Omental fat pad (tissue), 4 donors: ENCODE measurements around the gene C19orf44. TPM values are rescaled to one million over a fixed set of nuclear protein-coding genes. Genes with fewer than 3 reads are reported as not detected.
"Not testable (repeated sequence)": the region's sequence is repeated elsewhere in the genome, so short reads cannot be mapped to it uniquely, and the experiment has no call there.

Experiments used
- ATAC-seq: fragments of 150-250 bp; one replicate; pipeline ENCODE4 v1.9.1; 2016; ENCODE audit warnings: mild to moderate bottlenecking, moderate library complexity; ENCODE audit not compliant: low FRiP score
- DNase-seq: peaks from one replicate; pipeline ENCODE4 v3.0.0-alpha.2; 2019; ENCODE audit warnings: low spot score
- total RNA-seq, 4 donors: library from RNA; depleted of rRNA; stranded (reverse); fragments of >200 nt; gene quantifications; one replicate each; pipeline ENCODE4 v1.1.0, GENCODE V29; 2016
- TF ChIP-seq, protein P1 (sequence below), 3 donors: fragments of 450-650 bp; IDR thresholded peaks; one replicate each; pipeline ENCODE4 v1.5.1; 2016 to 2017; ENCODE audit warnings: antibody characterized with exemption in 3 of 3, mild to moderate bottlenecking in 3 of 3, moderate library complexity in 2 of 3

The C19orf44 gene
- total RNA-seq, 4 donors from 2014 or later = 3.7 to 9.1 (median 5.6) TPM

DNA sequence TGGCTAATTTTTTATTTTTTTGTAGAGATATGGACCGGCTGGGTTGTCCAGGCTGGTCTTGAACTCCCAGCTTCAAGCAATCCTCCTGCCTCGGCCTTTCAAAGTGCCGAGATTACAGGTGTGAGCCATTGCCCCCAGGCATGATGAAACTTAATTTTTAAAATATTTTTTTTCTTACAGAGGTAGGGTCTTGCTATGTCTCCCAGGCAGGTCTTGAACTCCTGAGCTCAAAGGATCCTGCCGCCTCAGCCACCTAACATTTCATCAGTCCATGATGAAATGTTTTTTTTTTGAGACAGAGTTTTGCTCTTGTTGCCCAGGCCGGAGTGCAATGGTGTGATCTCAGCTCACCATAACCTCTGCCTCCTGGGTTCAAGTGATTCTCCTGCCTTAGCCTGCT is 12.4 kb downstream of the C19orf44 start:
- TF ChIP-seq, protein P1, sequence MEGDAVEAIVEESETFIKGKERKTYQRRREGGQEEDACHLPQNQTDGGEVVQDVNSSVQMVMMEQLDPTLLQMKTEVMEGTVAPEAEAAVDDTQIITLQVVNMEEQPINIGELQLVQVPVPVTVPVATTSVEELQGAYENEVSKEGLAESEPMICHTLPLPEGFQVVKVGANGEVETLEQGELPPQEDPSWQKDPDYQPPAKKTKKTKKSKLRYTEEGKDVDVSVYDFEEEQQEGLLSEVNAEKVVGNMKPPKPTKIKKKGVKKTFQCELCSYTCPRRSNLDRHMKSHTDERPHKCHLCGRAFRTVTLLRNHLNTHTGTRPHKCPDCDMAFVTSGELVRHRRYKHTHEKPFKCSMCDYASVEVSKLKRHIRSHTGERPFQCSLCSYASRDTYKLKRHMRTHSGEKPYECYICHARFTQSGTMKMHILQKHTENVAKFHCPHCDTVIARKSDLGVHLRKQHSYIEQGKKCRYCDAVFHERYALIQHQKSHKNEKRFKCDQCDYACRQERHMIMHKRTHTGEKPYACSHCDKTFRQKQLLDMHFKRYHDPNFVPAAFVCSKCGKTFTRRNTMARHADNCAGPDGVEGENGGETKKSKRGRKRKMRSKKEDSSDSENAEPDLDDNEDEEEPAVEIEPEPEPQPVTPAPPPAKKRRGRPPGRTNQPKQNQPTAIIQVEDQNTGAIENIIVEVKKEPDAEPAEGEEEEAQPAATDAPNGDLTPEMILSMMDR (IDR thresholded peaks at IDR 0.05) = no peak

DNA sequence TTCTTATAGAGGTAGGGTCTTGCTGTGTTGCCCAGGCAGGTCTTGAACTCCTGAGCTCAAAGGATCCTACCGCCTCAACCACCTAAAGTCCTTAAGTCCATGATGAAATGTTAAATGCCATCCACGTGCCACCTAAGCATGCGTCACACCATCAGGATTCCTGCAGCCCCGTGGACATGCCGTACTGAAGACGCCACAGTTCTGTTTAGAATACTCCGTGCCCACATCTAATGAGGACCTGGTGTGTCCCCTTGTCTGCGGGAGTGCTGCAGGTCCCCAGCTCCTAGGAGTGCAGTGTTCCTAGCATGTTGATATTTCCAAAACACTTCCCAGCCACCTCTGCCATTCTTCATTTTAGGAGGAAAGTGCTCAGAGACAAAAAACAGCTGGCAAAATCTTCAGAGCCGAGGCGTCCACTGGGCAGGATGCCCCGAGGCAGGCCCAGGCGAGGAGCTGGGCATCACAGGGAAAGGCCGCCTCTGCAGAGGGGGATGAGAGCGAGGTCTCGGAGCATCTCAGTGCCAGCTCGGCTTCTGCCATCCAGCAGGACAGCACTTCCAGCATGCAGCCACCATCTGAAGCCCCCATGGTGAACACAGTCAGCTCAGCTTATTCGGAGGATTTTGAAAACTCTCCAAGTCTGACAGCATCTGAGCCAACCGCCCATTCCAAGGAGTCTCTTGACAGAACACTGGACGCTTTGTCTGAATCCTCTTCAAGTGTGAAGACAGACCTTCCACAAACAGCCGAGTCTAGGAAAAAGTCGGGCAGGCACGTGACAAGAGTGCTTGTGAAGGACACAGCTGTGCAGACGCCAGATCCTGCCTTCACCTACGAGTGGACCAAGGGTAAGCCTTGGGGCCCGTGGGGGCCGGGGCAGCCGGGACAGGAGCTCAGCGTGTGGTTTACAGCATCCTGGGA is 13.2 kb downstream of the C19orf44 start:
- DNase-seq (no peak), ATAC-seq (no peak)
- TF ChIP-seq, protein P1 (IDR thresholded peaks at IDR 0.05) = no peak

More for the DNA sequence above, 12.4 kb downstream of the C19orf44 start:
- ATAC-seq (no peak), DNase-seq (no peak)

DNA sequence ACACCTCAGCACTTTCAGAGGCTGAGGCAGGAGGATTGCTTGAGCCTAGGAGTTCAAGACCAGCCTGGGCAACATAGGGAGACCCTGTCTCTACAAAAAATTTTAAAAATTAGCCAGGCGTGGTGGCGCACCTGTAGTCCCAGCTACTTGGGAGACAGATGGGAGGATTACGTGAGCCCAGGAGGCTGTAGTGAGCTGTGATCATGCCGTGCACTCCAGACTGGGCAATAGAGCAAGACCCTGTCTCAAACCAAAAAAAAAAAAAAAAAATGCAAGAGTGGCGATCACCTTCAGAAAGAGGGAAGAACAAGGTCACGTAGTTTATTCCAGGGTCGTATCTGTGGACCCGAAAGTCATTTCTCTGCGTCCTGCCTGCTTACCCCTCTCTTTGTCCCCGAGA is 16.4 kb downstream of the C19orf44 start:
- DNase-seq = not testable (repeated sequence)

DNA sequence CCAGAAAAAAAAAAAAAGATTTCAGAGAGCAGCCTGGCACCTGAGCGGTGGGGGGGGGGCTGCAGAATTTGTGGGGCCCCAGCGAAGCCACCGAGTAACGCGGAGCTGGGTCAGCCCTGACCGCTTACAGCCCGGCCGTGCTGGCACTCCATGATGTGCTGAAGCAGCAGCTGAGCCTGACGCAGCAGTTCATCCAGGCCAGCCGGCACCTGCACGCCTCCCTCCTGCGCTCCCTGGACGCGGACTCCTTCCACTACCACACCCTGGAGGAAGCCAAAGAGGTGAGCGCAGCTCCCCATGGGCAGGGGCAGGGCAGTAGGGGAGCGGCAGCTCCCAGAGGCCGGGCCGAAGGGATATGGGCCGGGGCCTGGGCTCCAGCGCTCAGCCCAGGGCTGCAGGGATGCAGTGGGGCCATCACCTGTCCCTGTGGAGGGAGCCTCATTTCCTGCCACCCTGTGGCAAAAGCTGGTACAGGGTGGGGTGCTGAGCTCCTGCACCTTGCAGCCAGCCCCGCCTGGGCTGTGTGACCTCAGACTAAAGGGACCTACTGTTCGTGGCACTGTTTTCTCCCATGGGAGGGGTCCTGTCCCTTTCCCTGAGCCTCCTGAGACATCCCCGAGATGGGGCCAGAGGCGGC is 18.3 kb downstream of the C19orf44 start:
- TF ChIP-seq, protein P1 (IDR thresholded peaks at IDR 0.05) = no peak
- no peak for ATAC-seq
- DNase-seq = no peak

More for the DNA sequence above, 16.4 kb downstream of the C19orf44 start:
- not testable (repeated sequence) for ATAC-seq

DNA sequence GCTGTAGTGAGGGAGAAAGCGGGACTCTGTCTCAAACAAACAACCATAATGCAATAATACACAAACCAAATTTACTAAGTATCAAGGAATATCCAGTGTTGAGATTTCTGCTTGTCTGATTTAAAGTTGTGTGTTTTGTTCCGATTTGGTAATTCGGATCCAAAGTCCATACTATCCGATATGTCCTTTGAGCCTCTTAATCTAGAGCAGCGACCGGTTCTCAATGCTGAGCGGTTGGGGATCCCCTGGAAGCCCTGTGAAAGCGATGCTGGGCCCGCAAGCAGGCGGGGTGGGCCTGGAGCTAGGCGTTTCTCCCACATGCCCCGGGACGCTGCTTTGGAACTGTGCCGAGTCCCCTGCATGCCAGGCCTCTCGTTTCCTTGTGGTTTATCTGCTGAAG is 20.2 kb downstream of the C19orf44 start:
- DNase-seq = no peak
- TF ChIP-seq, protein P1 (IDR thresholded peaks at IDR 0.05) = no peak
- no peak for ATAC-seq

DNA sequence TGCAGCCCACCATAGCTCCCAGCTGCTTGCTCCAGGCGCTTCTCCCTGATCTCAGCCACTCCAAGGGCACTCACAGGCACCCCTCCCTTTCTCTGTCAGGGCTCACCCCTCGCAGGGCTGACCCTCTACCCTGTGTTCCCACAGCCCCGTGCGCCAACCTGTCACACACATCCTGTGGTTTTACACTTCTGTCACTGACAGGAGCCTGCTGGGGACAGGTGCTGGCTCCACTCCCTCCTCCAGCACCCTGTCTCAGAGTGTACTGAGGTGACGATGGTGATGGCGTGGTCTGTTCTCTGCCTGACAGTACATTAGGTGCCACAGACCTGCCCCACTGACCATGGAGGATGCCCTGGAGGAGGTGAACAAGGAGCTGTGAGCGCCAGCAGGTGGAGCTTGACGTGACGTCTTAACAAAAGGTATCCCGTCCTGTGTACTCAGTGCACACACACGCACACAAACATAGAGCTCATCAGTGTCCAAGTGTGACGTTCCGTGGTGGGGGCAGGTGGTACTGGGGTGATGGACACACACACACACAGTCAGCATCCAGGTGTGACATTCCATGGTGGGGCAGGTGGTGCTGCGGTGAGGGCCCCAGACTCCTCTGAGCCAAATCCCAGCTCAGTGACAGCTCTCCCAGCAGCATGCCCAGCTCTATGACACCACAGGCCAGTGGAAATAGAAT is 20.9 kb downstream of the C19orf44 start:
- TF ChIP-seq, protein P1 (IDR thresholded peaks at IDR 0.05) = no peak
- DNase-seq = no peak
- no peak for ATAC-seq

DNA sequence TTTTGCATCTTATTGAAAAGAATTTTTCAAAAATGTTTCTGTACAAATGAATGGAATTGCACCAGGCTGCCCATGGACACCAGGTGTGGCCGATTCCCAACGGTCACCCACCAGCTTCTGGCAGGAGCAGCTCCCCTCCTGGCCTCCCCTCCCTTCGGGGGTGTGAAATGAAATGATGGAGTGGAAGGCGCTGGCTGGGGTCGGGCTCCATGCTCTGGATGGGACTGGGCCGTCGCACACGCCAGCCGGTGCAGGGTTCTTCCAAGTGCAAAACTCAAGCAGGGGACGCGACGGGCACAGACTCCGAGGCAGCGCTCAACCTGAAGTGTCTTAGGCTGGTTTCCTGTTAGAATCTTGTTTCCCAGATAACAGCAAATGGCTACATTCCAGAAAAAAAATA is 21.9 kb downstream of the C19orf44 start:
- TF ChIP-seq, protein P1 (IDR thresholded peaks at IDR 0.05) = no peak
- ATAC-seq = no peak
- no peak for DNase-seq
